ENCODE data around the gene IER3IP1. TPM values are rescaled to one million over a fixed set of nuclear protein-coding genes. Genes with fewer than 3 reads are reported as not detected.
"Not testable (repeated sequence)": the region's sequence is repeated elsewhere in the genome, so short reads cannot be mapped to it uniquely, and the experiment has no call there.

The IER3IP1 gene
- total and polyA plus RNA-seq, 9 donors: 8.9 to 14.0 (median 12.1) TPM

DNA sequence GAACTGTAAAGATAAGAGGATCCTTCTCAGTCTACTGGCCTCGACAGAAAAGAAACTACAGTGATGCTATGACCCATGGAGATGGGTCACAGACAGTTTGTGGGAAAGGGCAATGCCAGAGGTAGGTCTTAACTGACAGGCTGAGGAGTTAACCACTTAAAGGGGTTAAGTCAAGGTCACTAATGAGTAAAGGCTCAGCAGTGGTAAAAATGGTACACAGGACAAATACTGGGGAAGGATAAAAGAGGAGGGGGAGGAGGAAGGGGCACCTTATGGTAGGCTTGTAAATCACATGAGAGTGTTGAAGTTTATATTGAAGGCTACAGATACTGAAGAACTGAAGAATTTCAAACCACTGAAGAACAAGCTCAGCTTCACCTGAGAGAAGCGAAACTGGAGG is 9.9 kb downstream of the IER3IP1 start:
- H3K4me1 ChIP-seq (ENCODE audit: insufficient read depth): peaks cover 2% of the 10 kb centered on the region
- H3K36me3 ChIP-seq: no peaks in the 10 kb centered on the region
- intact Hi-C loops (cut with DNase I): no loop called here
- H3K4me3 ChIP-seq: no peak overlapping the region
- H3K27me3 ChIP-seq: peaks cover 2% of the 10 kb centered on the region
- no peak overlapping the region for H3K27ac ChIP-seq
- WGBS, 3 donors: 59 to 79% (median 69%) methylated on average over 2 of the region's 2 CpGs
- TF ChIP-seq, protein P1, sequence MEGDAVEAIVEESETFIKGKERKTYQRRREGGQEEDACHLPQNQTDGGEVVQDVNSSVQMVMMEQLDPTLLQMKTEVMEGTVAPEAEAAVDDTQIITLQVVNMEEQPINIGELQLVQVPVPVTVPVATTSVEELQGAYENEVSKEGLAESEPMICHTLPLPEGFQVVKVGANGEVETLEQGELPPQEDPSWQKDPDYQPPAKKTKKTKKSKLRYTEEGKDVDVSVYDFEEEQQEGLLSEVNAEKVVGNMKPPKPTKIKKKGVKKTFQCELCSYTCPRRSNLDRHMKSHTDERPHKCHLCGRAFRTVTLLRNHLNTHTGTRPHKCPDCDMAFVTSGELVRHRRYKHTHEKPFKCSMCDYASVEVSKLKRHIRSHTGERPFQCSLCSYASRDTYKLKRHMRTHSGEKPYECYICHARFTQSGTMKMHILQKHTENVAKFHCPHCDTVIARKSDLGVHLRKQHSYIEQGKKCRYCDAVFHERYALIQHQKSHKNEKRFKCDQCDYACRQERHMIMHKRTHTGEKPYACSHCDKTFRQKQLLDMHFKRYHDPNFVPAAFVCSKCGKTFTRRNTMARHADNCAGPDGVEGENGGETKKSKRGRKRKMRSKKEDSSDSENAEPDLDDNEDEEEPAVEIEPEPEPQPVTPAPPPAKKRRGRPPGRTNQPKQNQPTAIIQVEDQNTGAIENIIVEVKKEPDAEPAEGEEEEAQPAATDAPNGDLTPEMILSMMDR (IDR thresholded peaks at IDR 0.05): no peak
- no peak for TF ChIP-seq POLR2A (IDR thresholded peaks at IDR 0.05)
- TF ChIP-seq EP300 (IDR thresholded peaks at IDR 0.05): no peak
- H3K9me3 ChIP-seq: no peaks in the 10 kb centered on the region
- no peak for DNase-seq

DNA sequence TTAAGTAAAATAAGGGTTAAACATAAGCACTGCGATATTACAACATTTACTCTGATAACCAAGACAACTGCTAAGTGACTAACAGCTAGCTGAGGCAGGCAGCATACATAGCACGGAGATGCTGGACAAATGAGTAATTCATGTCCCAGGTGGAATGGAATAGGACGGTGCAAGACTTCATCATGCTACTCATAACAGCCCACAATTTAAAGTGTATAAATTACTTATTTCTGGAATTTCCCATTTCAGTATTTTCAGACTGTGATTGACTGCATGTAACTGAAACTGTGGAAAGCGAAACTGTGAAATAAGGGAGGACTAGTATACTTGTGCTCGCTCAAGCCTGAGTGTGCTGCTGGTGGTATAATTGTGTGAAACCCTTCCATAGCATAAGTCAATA is 12.9 kb downstream of the IER3IP1 start:
- peaks cover 2% of the 10 kb centered on the region for H3K4me1 ChIP-seq (ENCODE audit: insufficient read depth)
- H3K27me3 ChIP-seq: no peaks in the 10 kb centered on the region
- no peak for DNase-seq
- H3K27ac ChIP-seq: no peak overlapping the region
- TF ChIP-seq EP300 (IDR thresholded peaks at IDR 0.05) (no peak), POLR2A (IDR thresholded peaks at IDR 0.05) (no peak)
- TF ChIP-seq, protein P1 (IDR thresholded peaks at IDR 0.05): no peak
- H3K9me3 ChIP-seq: no peaks in the 10 kb centered on the region
- no peak overlapping the region for H3K4me3 ChIP-seq
- WGBS, 3 donors: 72 to 82% (median 75%) methylated on average over 5 of the region's 5 CpGs
- H3K36me3 ChIP-seq: no peaks in the 10 kb centered on the region
- intact Hi-C loops (cut with DNase I): no loop called here

DNA sequence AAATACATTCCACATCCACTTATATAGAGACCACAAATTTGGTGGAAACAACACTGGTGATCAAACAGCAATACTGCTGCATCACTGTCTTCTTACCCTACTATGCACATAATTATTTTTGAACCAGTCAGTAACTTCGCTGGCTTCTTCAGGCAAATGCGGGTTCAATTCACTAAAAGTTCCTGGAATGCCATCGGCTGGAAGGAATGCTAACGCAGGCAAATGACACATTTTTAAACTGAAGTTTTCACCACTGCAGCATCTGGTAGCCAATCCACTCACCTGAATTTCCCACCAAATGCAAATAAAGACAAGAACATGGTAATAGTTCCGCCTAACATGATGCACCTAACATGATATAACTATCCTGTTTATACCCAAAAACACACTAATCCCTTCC is 15.9 kb downstream of the IER3IP1 start:
- TF ChIP-seq EP300 (IDR thresholded peaks at IDR 0.05) (no peak), POLR2A (IDR thresholded peaks at IDR 0.05) (no peak)
- TF ChIP-seq, protein P1 (IDR thresholded peaks at IDR 0.05): no peak
- intact Hi-C loops (cut with DNase I): no loop called here
- WGBS, 3 donors: 96 to 98% (median 98%) methylated on average over 5 of the region's 5 CpGs

DNA sequence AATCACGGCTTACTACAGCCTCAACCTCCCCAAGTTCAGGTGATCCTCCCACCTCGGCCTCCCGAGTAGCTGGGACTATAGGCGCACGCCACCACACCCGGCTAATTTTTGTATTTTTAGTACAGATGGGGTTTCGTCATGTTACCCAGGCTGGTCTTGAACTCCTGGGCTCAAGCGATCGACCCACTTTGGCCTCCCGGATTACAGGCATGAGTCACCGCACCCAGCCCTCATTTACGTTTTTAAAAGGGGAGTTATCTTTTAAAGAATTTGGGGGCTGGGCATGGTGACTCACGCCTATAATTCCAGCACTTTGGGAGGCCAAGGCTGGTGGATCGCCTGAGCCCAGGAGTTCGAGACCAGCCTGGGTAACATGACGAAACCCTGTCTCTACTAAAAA is 17.8 kb downstream of the IER3IP1 start:
- H3K27ac ChIP-seq; DNase-seq; H3K36me3 ChIP-seq; H3K4me1 ChIP-seq (ENCODE audit: insufficient read depth); intact Hi-C loops (cut with DNase I); H3K27me3 ChIP-seq; H3K9me3 ChIP-seq; H3K4me3 ChIP-seq: not testable (repeated sequence)
- 88 to 91% (median 91%) methylated on average over 16 of the region's 16 CpGs for WGBS, 3 donors

More for the DNA sequence above, 15.9 kb downstream of the IER3IP1 start:
- Histone ChIP-seq H3K4me1 (ENCODE audit: insufficient read depth) (peaks cover under 1% of the 10 kb centered on the region), H3K27me3 (no peaks in the 10 kb centered on the region), H3K36me3 (no peaks in the 10 kb centered on the region), H3K4me3 (no peak overlapping the region), H3K27ac (no peak overlapping the region), H3K9me3 (no peaks in the 10 kb centered on the region)
- DNase-seq: no peak

DNA sequence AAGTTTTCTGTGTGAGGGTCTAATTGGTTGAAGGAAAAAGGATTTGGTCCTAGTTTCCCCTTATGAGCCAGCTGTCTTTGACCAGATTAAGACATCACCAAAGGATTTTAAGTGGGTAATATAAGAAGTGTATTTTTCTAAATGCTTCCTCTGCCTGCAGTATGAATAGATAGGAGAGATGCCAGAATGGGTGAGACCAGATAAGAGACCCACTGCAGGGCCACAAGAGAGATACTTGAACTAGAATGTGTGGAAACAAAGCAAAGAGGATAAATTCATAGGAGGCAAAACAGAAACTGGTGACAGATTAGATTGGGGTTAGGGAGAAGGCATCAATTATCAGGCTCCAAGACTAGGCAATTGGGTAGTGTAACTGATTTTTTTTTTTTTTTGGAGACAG is 24.7 kb downstream of the IER3IP1 start:
- DNase-seq: no peak
- Histone ChIP-seq H3K27me3 (no peaks in the 10 kb centered on the region), H3K27ac (no peak overlapping the region), H3K9me3 (no peaks in the 10 kb centered on the region), H3K4me3 (no peak overlapping the region), H3K36me3 (no peaks in the 10 kb centered on the region), H3K4me1 (ENCODE audit: insufficient read depth) (peaks cover 8% of the 10 kb centered on the region)
- TF ChIP-seq POLR2A (IDR thresholded peaks at IDR 0.05) (no peak), EP300 (IDR thresholded peaks at IDR 0.05) (no peak)
- TF ChIP-seq, protein P1 (IDR thresholded peaks at IDR 0.05): no peak
- intact Hi-C loops (cut with DNase I): no loop called here

Measured in ovary (tissue), 9 donors.